Left kidney (tissue), 2 donors: ENCODE measurements around the gene NLGN1. TPM values are rescaled to one million over a fixed set of nuclear protein-coding genes. Genes with fewer than 3 reads are reported as not detected.

Source experiments
- DNase-seq: peaks from one replicate; pipeline ENCODE4 v3.0.0-alpha.2; 2013
- polyA plus RNA-seq: library from polyadenylated mRNA; unstranded; fragments of 120-200 nt; gene quantifications from one replicate; pipeline ENCODE4 v1.2.1, GENCODE V29; 2013; ENCODE audit not compliant: insufficient read length

NLGN1 gene
- polyA plus RNA-seq, 1 donor = 2.9 TPM

- no peak for DNase-seq
These were observed 513.9 kb downstream of the NLGN1 start for GRCh38 chr3:173911446-173911845.

- DNase-seq = no peak
These were observed 514.6 kb downstream of the NLGN1 start for GRCh38 chr3:173912126-173912525.

GRCh38 chr3:173913397-173913796, 515.9 kb downstream of the NLGN1 start:
- no peak for DNase-seq

GRCh38 chr3:173913974-173914421, 516.5 kb downstream of the NLGN1 start:
- DNase-seq = no peak

GRCh38 chr3:173916799-173917198, 519.3 kb downstream of the NLGN1 start:
- no peak for DNase-seq

- DNase-seq = no peak
These were observed 522.8 kb downstream of the NLGN1 start for GRCh38 chr3:173920386-173920785.

GRCh38 chr3:173921732-173922131, 524.2 kb downstream of the NLGN1 start:
- DNase-seq = no peak

GRCh38 chr3:173923204-173923603, 525.7 kb downstream of the NLGN1 start:
- no peak for DNase-seq

- no peak for DNase-seq
These were observed 532.7 kb downstream of the NLGN1 start for GRCh38 chr3:173930251-173930650.

GRCh38 chr3:173932624-173933023, 535.1 kb downstream of the NLGN1 start:
- no peak for DNase-seq

- no peak for DNase-seq
These were observed 535.6 kb downstream of the NLGN1 start for GRCh38 chr3:173933113-173933512.

- DNase-seq = no peak
These were observed 538.8 kb downstream of the NLGN1 start for GRCh38 chr3:173936316-173936715.

- peak; percentile 53 for DNase-seq
These were observed 540.6 kb downstream of the NLGN1 start for GRCh38 chr3:173938159-173938558.

GRCh38 chr3:173938616-173939015, 541.1 kb downstream of the NLGN1 start:
- DNase-seq = no peak

GRCh38 chr3:173939331-173939730, 541.8 kb downstream of the NLGN1 start:
- DNase-seq = no peak

- DNase-seq = no peak
These were observed 545.7 kb downstream of the NLGN1 start for GRCh38 chr3:173943264-173943663.

GRCh38 chr3:173945170-173945569, 547.6 kb downstream of the NLGN1 start:
- DNase-seq = no peak

GRCh38 chr3:173945806-173946205, 548.3 kb downstream of the NLGN1 start:
- DNase-seq = no peak

GRCh38 chr3:173954647-173955046, 557.1 kb downstream of the NLGN1 start:
- no peak for DNase-seq

- DNase-seq = no peak
These were observed 560.1 kb downstream of the NLGN1 start for GRCh38 chr3:173957646-173958045.

GRCh38 chr3:173958805-173959204, 561.3 kb downstream of the NLGN1 start:
- DNase-seq = no peak

GRCh38 chr3:173970281-173970680, 572.7 kb downstream of the NLGN1 start:
- DNase-seq = peak; percentile 30

- no peak for DNase-seq
These were observed 578.7 kb downstream of the NLGN1 start for GRCh38 chr3:173976281-173976680.

- no peak for DNase-seq
These were observed 580.2 kb downstream of the NLGN1 start for GRCh38 chr3:173977747-173978146.

GRCh38 chr3:173983343-173983742, 585.8 kb downstream of the NLGN1 start:
- DNase-seq = no peak
